HT-29 (cell line): ENCODE measurements around the gene RPS6KB1. TPM values are rescaled to one million over a fixed set of nuclear protein-coding genes. Genes with fewer than 3 reads are reported as not detected.
"Not testable (repeated sequence)": the region's sequence is repeated elsewhere in the genome, so short reads cannot be mapped to it uniquely, and the experiment has no call there.

ENCODE experiments used
- DNase-seq: peaks from one replicate; pipeline ENCODE4 v3.0.0-alpha.2; 2015; ENCODE audit warnings: low spot score
- total RNA-seq: library from RNA; depleted of rRNA; stranded (reverse); fragments of >200 nt; shearing (Covaris generic); gene quantifications from 2 replicates; pipeline ENCODE4 v1.2.3, GENCODE V29; 2014

Gene RPS6KB1
- total RNA-seq, 1 experiment from 2014 or later = 18.8 TPM

DNA sequence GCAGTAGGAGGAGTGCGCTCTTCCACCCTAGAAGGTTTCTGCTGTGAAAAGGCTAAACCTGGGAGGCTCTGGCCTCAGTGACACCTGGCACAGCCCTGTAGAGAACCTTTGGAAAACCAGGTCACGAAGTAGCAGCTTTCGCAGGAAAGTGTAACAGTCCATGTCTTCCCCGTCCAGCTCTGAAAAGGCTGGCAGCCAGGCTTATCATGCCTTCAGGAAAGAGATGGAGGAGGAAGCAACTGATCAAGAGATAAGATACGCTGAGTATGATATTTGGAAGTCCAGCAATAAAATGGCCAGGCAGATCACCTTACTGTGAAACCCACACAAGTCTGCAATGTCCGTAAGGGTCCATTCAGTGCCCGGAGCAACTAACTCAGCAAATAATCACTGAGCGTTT is 22.4 kb upstream of the RPS6KB1 start:
- no peak for DNase-seq

DNA sequence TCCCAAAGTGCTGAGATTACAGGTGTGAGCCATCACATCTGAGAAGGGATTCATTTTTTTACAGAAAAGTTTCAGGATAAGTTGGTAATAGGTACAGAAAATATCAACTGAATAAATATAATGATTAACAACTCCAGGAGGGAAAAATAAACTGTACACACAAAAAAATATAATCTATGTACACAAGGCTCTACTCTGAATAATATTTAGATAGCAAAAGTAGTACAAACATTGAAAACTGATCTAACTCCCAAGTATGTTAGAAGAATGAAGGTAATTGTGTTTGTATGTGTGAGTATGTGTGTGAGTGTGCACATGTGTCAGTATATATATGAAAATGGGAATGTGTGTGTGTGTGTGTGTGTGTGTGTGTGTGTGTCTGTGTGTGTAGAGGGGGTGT is 20.6 kb upstream of the RPS6KB1 start:
- no peak for DNase-seq

DNA sequence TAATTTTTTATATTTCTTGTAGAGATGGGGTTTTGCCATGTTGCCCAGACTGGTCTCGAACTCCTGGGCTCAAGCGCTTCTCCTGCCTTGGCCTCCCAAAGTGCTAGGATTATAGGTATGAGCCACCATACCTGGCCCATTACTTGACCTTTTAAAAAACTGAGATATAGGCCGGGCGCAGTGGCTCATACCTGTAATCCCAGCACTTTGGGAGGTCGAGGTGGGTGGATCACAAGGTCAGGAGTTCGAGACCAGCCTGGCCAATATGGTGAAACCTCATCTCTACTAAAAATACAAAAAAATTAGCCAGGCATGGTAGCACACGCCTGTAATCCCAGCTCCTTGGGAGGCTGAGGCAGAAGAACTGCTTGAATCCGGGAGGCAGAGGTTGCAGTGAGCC is 19.5 kb upstream of the RPS6KB1 start:
- not testable (repeated sequence) for DNase-seq

DNA sequence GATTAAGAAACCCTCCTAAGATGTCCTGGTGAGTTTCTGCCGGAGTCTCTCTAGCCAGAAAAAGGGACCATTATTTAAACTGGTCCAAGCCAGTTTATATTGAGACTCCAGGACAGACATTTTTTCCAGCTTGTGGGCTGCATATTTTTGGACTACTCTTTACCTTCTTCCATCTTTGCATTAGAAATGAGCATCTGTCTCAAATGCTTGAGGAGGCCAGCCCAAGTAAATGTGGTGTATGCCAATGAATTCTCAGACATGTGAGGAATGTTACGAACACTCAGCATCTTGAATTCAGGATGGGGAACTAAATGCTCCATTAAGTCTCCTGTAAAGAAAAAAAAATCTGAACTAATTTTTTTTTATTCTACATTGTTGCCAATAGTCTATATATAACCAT is 18.5 kb upstream of the RPS6KB1 start:
- DNase-seq = no peak

- DNase-seq = no peak
Measured at GRCh38 chr17:59876107-59876506, 16.8 kb upstream of the RPS6KB1 start.

DNA sequence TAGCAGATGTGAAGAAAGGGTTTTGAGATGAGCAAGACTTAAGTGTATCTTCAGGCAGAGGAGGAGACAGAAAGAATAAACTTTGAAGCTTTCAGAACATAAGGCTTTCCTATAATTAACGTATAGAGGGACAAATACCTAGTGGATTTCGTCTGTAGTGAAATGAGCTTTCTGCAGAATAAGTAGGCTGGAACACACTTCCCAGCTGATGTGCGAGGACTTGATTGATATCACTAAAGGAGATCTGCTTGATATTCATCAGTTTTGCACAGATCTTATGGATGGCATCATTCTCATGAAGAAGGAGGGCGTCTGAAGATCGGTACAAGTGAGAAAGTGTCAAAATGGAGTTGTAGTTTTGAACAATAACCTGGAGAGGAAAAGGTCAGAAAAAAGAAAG is 15.0 kb upstream of the RPS6KB1 start:
- DNase-seq = no peak

DNA sequence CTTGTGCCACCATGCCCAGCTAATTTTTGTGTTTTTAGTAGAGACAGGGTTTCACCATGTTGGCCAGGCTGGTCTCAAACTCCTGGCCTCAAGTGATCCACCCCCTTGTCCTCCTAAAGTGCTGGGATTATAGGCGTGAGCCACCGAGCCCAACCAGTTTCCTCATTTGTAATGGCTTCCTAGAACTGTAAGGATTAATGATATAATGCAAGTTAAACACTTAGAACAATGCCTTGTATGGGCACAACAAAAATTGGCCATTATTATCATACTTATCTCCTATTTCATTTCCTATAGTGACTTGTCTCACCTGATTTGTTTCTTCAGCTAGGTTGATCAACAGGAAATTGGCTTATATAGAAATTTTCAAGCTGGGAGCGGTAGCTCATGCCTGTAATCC is 14.3 kb upstream of the RPS6KB1 start:
- DNase-seq = no peak

GRCh38 chr17:59884861-59885260 is 8.1 kb upstream of the RPS6KB1 start:
- no peak for DNase-seq

- DNase-seq = no peak
Measured at GRCh38 chr17:59888145-59888750, 4.7 kb upstream of the RPS6KB1 start.

GRCh38 chr17:59890720-59891119 is 2.2 kb upstream of the RPS6KB1 start:
- DNase-seq = no peak

DNA sequence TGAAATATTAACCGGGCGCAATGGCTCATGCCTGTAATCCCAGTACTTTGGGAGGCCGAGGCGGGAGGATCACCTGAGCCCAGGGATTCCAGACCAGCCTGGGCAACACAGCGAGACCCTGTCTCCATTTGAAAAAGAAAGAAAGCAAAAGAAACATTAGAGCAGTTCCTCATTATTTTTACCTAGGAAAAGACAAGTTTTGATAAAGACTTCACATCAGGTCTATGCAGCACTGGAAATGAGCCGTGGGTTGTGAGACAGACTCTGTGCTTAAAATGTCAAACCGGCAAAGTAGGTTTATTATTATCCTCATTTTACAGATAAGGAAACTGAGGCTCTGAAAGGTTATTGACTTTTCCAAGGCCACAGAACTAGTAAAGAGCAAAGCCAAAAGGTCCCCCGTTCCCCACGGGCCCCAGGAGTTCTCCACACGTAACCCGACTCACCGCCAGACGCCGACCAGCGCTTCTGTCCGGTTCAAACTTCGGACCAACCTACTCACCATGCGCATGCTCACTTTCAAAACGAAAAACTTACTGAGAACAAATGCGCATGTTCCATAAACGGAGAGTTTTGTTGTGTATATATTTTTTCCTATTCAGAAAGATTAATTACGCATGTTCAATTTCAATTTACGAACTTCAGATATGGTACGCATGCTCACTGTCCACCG is 534 bp upstream of the RPS6KB1 start:
- DNase-seq = peak; percentile 31

GRCh38 chr17:59893676-59894100 is 767 bp downstream of the RPS6KB1 start:
- DNase-seq = no peak

- no peak for DNase-seq
Measured at GRCh38 chr17:59897090-59897489, 4.2 kb downstream of the RPS6KB1 start.

- DNase-seq = no peak
Measured at GRCh38 chr17:59899099-59899498, 6.2 kb downstream of the RPS6KB1 start.

- DNase-seq = no peak
Measured at GRCh38 chr17:59901604-59902003, 8.7 kb downstream of the RPS6KB1 start.

- DNase-seq = no peak
Measured at GRCh38 chr17:59903455-59903854, 10.5 kb downstream of the RPS6KB1 start.

DNA sequence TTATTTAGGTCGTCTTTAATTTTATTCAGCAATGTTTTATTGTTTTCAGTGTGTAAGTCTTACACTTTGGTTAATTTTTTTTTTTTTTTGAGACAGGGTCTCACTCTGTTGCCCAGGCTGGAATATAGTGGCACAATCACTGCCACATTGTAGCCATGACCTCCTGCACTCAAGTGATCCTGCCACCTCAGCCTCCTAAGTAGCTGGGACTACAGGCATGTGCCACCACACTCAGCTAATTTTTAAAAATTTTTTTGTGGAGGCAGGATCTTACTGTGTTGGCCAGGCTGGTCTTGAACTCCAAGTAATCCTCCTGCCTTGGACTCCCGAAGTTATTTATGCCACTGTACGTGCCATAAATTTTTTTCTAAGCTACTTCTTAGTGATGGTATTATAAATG is 14.5 kb downstream of the RPS6KB1 start:
- DNase-seq = no peak

GRCh38 chr17:59914274-59914854 is 21.4 kb downstream of the RPS6KB1 start:
- peak; percentile 61 for DNase-seq

GRCh38 chr17:59916446-59916845 is 23.5 kb downstream of the RPS6KB1 start:
- no peak for DNase-seq

- DNase-seq = not testable (repeated sequence)
Measured at GRCh38 chr17:59920637-59921036, 27.7 kb downstream of the RPS6KB1 start.

- DNase-seq = not testable (repeated sequence)
Measured at GRCh38 chr17:59930121-59930520, 37.2 kb downstream of the RPS6KB1 start.

GRCh38 chr17:59930768-59931167 is 37.8 kb downstream of the RPS6KB1 start:
- DNase-seq = not testable (repeated sequence)

DNA sequence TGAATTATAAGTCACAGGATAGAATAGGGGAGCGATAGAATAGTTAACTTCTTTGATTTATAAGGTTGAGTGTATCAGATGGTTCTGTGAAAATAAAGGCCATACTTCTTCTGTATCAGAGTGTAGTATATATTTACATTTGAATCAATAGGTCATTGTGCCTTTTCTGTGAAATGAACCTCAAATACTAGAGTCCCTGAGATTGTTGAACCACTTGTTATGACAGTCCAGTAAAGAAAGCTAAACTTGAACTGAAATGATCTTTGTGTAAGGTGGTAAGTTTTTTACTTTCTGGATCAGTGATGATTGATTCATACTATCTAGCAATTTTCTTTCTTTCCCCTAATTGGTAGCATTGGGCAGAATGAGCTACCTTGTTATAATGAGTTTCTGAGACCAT is 40.4 kb downstream of the RPS6KB1 start:
- not testable (repeated sequence) for DNase-seq
